HuH-7 (cell line): ENCODE measurements around the gene LMF1.

Experiments
- DNase-seq: peaks from one replicate; pipeline ENCODE4 v3.0.0; 2011; ENCODE audit warnings: low spot score

LMF1 gene

GRCh38 chr16:928526-928925 is 42.3 kb downstream of the LMF1 start:
- no peak for DNase-seq

- DNase-seq, result no peak
These were observed 42.9 kb downstream of the LMF1 start for GRCh38 chr16:927931-928330.

GRCh38 chr16:927406-927805 is 43.4 kb downstream of the LMF1 start:
- no peak for DNase-seq

GRCh38 chr16:926715-927114 is 44.1 kb downstream of the LMF1 start:
- no peak for DNase-seq

- no peak for DNase-seq
These were observed 46.0 kb downstream of the LMF1 start for GRCh38 chr16:924806-925205.

- DNase-seq, result no peak
These were observed 46.7 kb downstream of the LMF1 start for GRCh38 chr16:924063-924462.

- no peak for DNase-seq
These were observed 47.6 kb downstream of the LMF1 start for GRCh38 chr16:923184-923583.

GRCh38 chr16:922051-922450 is 48.7 kb downstream of the LMF1 start:
- no peak for DNase-seq

- no peak for DNase-seq
These were observed 49.4 kb downstream of the LMF1 start for GRCh38 chr16:921321-921905.

- DNase-seq, result no peak
These were observed 50.1 kb downstream of the LMF1 start for GRCh38 chr16:920717-921116.

- no peak for DNase-seq
These were observed 50.6 kb downstream of the LMF1 start for GRCh38 chr16:920051-920681.

- no peak for DNase-seq
These were observed 51.1 kb downstream of the LMF1 start for GRCh38 chr16:919658-920050.

- no peak for DNase-seq
These were observed 51.8 kb downstream of the LMF1 start for GRCh38 chr16:918741-919657.

- DNase-seq, result no peak
These were observed 52.7 kb downstream of the LMF1 start for GRCh38 chr16:918068-918467.

GRCh38 chr16:917591-918061 is 53.2 kb downstream of the LMF1 start:
- DNase-seq, result no peak

- no peak for DNase-seq
These were observed 54.6 kb downstream of the LMF1 start for GRCh38 chr16:916035-916799.

GRCh38 chr16:915546-915945 is 55.2 kb downstream of the LMF1 start:
- DNase-seq, result no peak

GRCh38 chr16:914440-914839 is 56.3 kb downstream of the LMF1 start:
- DNase-seq, result no peak

- no peak for DNase-seq
These were observed 56.9 kb downstream of the LMF1 start for GRCh38 chr16:913817-914439.

- DNase-seq, result no peak
These were observed 57.8 kb downstream of the LMF1 start for GRCh38 chr16:912684-913613.

- no peak for DNase-seq
These were observed 58.5 kb downstream of the LMF1 start for GRCh38 chr16:912322-912683.
